SK-N-SH treated with all-trans-retinoic acid at 6 μM for 48 hours (cell line): ENCODE measurements around the gene OXER1.
A peak's percentile ranks its signal among the peaks of the same experiment; 100 is the strongest.

Experiments used
- ATAC-seq: fragments of 200-7000 bp; cut with Tn5 transposase; 3 replicates; pipeline ENCODE4 v1.9.1; 2020; ENCODE audit warnings: mild to moderate bottlenecking, moderate library complexity
- ARNTL ChIP-seq: fragments of 450-650 bp; formaldehyde crosslinking; IDR thresholded peaks from 2 replicates; pipeline ENCODE4 v1.5.0; 2020; ENCODE audit warnings: low read depth, mild to moderate bottlenecking, moderate library complexity, borderline replicate concordance
- BACH2 ChIP-seq: fragments of 250-450 bp; sonication (Bioruptor Pico); IDR thresholded peaks from 2 replicates; pipeline ENCODE4 v1.9.0; 2021; ENCODE audit warnings: mild to moderate bottlenecking, borderline replicate concordance
- CREB5 ChIP-seq: fragments of 250-450 bp; sonication (Bioruptor Pico); IDR thresholded peaks from 2 replicates; pipeline ENCODE4 v1.5.1; 2020; ENCODE audit warnings: low read depth, mild to moderate bottlenecking, moderate library complexity
- CSDC2 ChIP-seq: fragments of 250-450 bp; sonication (Bioruptor Pico); IDR thresholded peaks from 2 replicates; pipeline ENCODE4 v1.5.0; 2020; ENCODE audit warnings: mild to moderate bottlenecking, moderate library complexity
- CSRNP3 ChIP-seq: fragments of 250-450 bp; sonication (Bioruptor Pico); IDR thresholded peaks from 2 replicates; pipeline ENCODE4 v1.5.1; 2021; ENCODE audit warnings: mild to moderate bottlenecking, moderate library complexity
- ESRRG ChIP-seq: fragments of 250-450 bp; sonication (Bioruptor Pico); IDR thresholded peaks from 2 replicates; pipeline ENCODE4 v1.6.1; 2021; ENCODE audit warnings: mild to moderate bottlenecking
- GLIS3 ChIP-seq: fragments of 250-450 bp; sonication (Bioruptor Pico); IDR thresholded peaks from 2 replicates; pipeline ENCODE4 v1.5.0; 2020; ENCODE audit warnings: mild to moderate bottlenecking, moderate library complexity
- ISL1 ChIP-seq: fragments of 250-450 bp; sonication (Bioruptor Pico); IDR thresholded peaks from 2 replicates; pipeline ENCODE4 v2.1.2; 2022; ENCODE audit warnings: mild to moderate bottlenecking, moderate library complexity
- OSR1 ChIP-seq: fragments of 250-450 bp; sonication (Bioruptor Pico); IDR thresholded peaks from 2 replicates; pipeline ENCODE4 v1.8.0; 2022; ENCODE audit warnings: moderate library complexity, mild to moderate bottlenecking, inconsistent platforms
- PATZ1 ChIP-seq: fragments of 250-450 bp; sonication (Bioruptor Pico); IDR thresholded peaks from 2 replicates; pipeline ENCODE4 v1.8.0; 2020; ENCODE audit warnings: mild to moderate bottlenecking, moderate library complexity, borderline replicate concordance
- POU6F1 ChIP-seq: fragments of 250-450 bp; sonication (Bioruptor Pico); IDR thresholded peaks from 2 replicates; pipeline ENCODE4 v1.8.0; 2021; ENCODE audit warnings: low read depth, mild to moderate bottlenecking, moderate library complexity, borderline replicate concordance
- PPARA ChIP-seq: fragments of 250-450 bp; sonication (Bioruptor Pico); IDR thresholded peaks from 2 replicates; pipeline ENCODE4 v1.5.0; 2020; ENCODE audit warnings: mild to moderate bottlenecking, borderline replicate concordance
- RARB ChIP-seq: fragments of 250-450 bp; sonication (Bioruptor Pico); IDR thresholded peaks from 2 replicates; pipeline ENCODE4 v1.8.0; 2021; ENCODE audit warnings: mild to moderate bottlenecking, moderate library complexity
- SNAI2 ChIP-seq: fragments of 250-450 bp; sonication (Bioruptor Pico); IDR thresholded peaks from 2 replicates; pipeline ENCODE4 v1.5.0; 2020; ENCODE audit warnings: mild to moderate bottlenecking, moderate library complexity
- TCF4 ChIP-seq: fragments of 250-450 bp; sonication (Bioruptor Pico); IDR thresholded peaks from 2 replicates; pipeline ENCODE4 v1.8.0; 2021; ENCODE audit warnings: mild to moderate bottlenecking, moderate library complexity, borderline replicate concordance
- TOX ChIP-seq: fragments of 250-450 bp; sonication (Bioruptor Pico); IDR thresholded peaks from 2 replicates; pipeline ENCODE4 v1.8.0; 2021; ENCODE audit warnings: mild to moderate bottlenecking, moderate library complexity, borderline replicate concordance
- TSHZ2 ChIP-seq: fragments of 250-450 bp; sonication (Bioruptor Pico); IDR thresholded peaks from 2 replicates; pipeline ENCODE4 v1.5.0; 2020; ENCODE audit warnings: mild to moderate bottlenecking, moderate library complexity
- ZC3H10 ChIP-seq: fragments of 250-450 bp; sonication (Bioruptor Pico); IDR thresholded peaks from 2 replicates; pipeline ENCODE4 v1.5.1; 2021; ENCODE audit warnings: mild to moderate bottlenecking, moderate library complexity
- ZFP3 ChIP-seq: fragments of 250-450 bp; sonication (Bioruptor Pico); IDR thresholded peaks from 2 replicates; pipeline ENCODE4 v1.5.0; 2020; ENCODE audit warnings: mild to moderate bottlenecking, moderate library complexity
- ZFP30 ChIP-seq: fragments of 450-650 bp; formaldehyde crosslinking; IDR thresholded peaks from 2 replicates; pipeline ENCODE4 v1.5.0; 2022; ENCODE audit warnings: mild to moderate bottlenecking, moderate library complexity
- ZNF565 ChIP-seq: fragments of 450-650 bp; formaldehyde crosslinking; conservative IDR thresholded peaks from 2 replicates; pipeline ENCODE4 v1.5.0; 2020; ENCODE audit warnings: low read depth, mild to moderate bottlenecking, moderate library complexity
- ZNF70 ChIP-seq: fragments of 450-650 bp; formaldehyde crosslinking; IDR thresholded peaks from 2 replicates; pipeline ENCODE4 v1.5.0; 2020; ENCODE audit warnings: mild to moderate bottlenecking, moderate library complexity
- ZNF8 ChIP-seq: fragments of 450-650 bp; formaldehyde crosslinking; IDR thresholded peaks from 2 replicates; pipeline ENCODE4 v1.5.0; 2020; ENCODE audit warnings: mild to moderate bottlenecking, moderate library complexity

The OXER1 gene

GRCh38 chr2:42714686-42715085 lies 49.2 kb downstream of the OXER1 start:
- no peak; the same call in 2 of the 3 replicates for ATAC-seq

GRCh38 chr2:42713920-42714319 lies 50.0 kb downstream of the OXER1 start:
- ATAC-seq: peak; percentile 34; the same call in 2 of the 3 replicates
- TF ChIP-seq TSHZ2: no peak
- no peak for TF ChIP-seq PATZ1 (CRISPR knock-in tag)
- TF ChIP-seq ISL1: peak; percentile 56; the same call in 1 of the 2 replicates

More at GRCh38 chr2:42714686-42715085, 49.2 kb downstream of the OXER1 start:
- no peak for TF ChIP-seq TOX (CRISPR knock-in tag)
- TF ChIP-seq TCF4 (CRISPR knock-in tag): no peak
- TF ChIP-seq ZNF565 (CRISPR knock-in tag): no peak
- TF ChIP-seq ZFP3: no peak
- TF ChIP-seq ISL1: no peak
- TF ChIP-seq ESRRG (CRISPR knock-in tag): no peak
- no peak for TF ChIP-seq PPARA (CRISPR knock-in tag)
- no peak for TF ChIP-seq ZNF70
- TF ChIP-seq SNAI2: no peak
- no peak for TF ChIP-seq POU6F1 (CRISPR knock-in tag)
- no peak for TF ChIP-seq BACH2 (CRISPR knock-in tag)
- no peak for TF ChIP-seq CSRNP3 (CRISPR knock-in tag)
- no peak for TF ChIP-seq GLIS3 (CRISPR knock-in tag)
- no peak for TF ChIP-seq CSDC2 (CRISPR knock-in tag)
- no peak for TF ChIP-seq RARB (CRISPR knock-in tag)
- no peak for TF ChIP-seq ZC3H10 (CRISPR knock-in tag)
- no peak for TF ChIP-seq OSR1 (CRISPR knock-in tag)
- no peak for TF ChIP-seq CREB5 (CRISPR knock-in tag)
- TF ChIP-seq ZFP30 (CRISPR knock-in tag): no peak
- no peak for TF ChIP-seq ARNTL (CRISPR knock-in tag)

- no peak for TF ChIP-seq ZNF565 (CRISPR knock-in tag)
- no peak for TF ChIP-seq ESRRG (CRISPR knock-in tag)
- TF ChIP-seq RARB (CRISPR knock-in tag): no peak
- TF ChIP-seq TCF4 (CRISPR knock-in tag): no peak
- TF ChIP-seq BACH2 (CRISPR knock-in tag): no peak
- no peak for TF ChIP-seq CREB5 (CRISPR knock-in tag)
- no peak for TF ChIP-seq OSR1 (CRISPR knock-in tag)
- TF ChIP-seq ZFP3: no peak
- no peak for TF ChIP-seq CSRNP3 (CRISPR knock-in tag)
- no peak for TF ChIP-seq POU6F1 (CRISPR knock-in tag)
- no peak for TF ChIP-seq PPARA (CRISPR knock-in tag)
- no peak for TF ChIP-seq ZC3H10 (CRISPR knock-in tag)
- TF ChIP-seq ZFP30 (CRISPR knock-in tag): no peak
- no peak for TF ChIP-seq ZNF8 (CRISPR knock-in tag)
- TF ChIP-seq ISL1: no peak
- no peak for TF ChIP-seq TOX (CRISPR knock-in tag)
- TF ChIP-seq GLIS3 (CRISPR knock-in tag): no peak
- ATAC-seq: no peak
Measured at GRCh38 chr2:42712934-42713333, 51.0 kb downstream of the OXER1 start.
